ENCODE data around the gene LYL1.

LYL1 gene

DNA sequence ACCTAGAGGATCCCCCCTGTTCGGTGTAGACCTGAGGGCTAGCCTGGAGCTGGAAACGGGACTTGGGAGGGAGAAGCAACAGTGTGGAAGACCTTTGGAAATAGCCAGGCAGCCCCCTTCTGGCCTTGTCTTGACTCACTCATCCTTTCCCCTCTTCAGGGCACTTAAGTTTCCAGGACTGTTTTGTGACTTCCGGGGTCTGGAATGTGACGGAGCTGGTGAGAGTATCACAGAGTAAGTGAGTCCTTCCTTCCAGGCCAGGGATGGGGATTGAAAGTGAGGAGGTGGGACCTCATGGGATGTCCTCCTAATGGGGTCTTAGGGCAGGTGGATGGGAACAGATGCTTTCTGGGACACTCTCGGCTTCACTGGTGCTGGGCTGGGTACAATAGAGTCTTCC, 29.4 kb downstream of the LYL1 start:
- DNase-seq (ENCODE audit: low read depth): no peak

GRCh38 chr19:13072188-13072908, 30.3 kb downstream of the LYL1 start:
- DNase-seq (ENCODE audit: low read depth): no peak

DNA sequence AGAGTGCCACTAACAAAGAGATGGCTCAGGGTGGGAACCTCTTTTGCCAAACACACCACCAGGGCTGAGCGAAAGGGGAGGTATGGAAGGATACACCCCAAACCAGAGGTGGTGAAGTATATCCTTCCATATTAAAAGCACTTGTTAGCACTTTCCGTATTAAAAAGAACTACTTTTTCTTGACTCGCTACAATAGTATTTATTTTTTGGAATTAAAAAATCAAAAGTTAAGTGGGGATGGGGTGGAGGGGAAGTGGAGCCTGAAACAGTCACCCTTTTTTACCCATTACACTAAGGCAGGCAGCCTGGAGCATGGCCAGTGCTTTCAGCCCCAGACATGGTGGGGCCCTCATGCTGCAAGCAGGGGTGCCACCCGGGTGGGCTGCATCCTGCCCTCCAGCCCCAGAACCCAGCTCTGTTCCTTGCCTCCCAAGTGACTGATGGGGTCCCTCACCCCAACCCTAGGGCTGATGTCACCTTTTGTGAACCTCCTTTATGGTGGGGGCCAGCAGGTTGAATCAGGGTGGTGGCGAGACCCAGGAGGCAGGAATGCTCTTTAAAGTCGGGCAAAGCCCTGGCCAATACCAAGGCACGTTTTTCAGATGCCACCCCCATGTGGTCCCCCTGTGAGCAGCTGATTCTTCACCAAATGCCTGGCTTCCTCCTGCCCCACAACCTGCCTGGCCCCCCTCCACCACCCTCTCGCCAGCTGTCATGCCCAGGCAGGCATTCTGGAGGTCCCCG, 31.0 kb downstream of the LYL1 start:
- DNase-seq (ENCODE audit: low read depth): no peak

DNA sequence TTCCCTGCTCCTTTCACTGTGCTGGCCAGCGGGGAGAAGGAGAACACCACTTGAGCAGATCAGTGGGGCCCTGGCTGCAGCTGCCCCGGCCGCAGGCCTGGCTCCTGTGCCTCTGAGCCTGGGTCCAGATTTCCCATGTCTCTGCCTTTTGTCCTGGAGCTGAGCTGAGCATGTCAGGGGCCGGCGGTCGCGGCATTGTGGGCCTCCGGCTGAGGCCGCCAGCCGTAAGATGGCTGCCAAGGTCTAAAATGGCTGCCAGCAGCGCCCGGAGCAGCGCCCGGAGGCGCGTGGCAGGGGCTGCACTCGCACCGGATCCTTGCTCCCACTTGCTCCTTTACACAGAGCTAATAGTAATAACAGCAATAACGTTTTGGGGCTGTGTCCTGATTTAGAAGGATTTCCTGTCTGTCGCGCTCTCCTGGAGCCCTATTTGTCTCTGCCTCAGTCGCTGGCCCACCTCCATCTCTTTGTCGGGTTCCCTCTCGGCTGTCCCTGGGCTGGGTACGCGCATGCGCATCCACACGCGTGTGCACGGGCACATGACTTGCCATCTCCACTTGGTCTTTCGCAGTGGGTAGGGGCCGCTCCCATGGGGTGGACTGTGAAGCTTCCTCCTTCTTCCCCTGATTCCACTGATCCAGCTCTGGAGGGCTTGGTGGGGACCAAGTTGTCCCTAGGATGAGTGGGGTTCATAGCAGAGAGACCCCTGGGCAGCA, 32.1 kb downstream of the LYL1 start:
- no peak for DNase-seq (ENCODE audit: low read depth)

DNA sequence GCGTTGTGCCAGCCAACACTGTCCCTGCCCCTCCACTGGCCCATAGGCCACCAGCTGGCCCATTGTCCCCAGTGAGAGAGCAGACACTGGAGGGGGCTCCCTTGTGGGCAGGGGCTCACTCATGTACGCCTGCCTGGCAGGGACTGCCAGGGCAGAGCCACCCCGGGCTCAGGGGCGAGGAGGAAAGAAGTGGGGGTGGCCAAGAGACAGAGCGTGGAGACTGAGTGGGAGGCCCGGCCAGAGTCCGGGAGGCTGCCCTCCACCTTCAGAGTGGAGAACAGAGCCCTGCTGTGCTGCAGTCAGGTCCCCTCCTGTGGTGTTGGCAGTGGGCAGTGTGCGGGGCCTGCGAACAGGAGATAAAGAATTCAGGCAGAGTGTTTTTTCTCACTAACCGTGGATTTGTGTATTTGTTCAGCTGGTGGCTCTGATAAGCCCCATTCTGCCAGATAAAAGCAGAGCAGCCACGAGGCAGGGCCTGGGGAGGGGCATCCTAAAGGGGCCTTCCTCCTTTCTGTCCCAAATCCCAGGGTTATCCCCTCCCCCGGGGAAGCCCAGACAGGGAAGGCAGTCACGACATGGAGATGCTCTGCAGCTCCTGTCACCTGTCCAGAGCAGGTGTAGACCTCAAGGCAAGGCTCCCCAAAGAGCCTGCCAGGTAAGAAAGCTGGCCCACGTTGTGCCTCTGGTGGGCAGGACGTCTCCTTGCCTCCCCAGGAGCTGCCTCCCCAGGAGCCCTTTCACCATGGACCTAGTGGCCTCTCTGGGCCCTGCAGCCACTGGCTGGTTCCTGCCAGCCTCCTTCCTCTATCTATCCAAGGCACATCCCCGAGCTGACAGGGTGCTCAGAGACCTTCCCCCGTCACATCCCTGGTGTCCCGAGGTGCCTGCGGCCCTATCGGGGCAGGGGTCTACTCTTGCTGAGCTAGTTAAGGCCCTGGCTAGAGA, 33.0 kb downstream of the LYL1 start:
- DNase-seq (ENCODE audit: low read depth): no peak

- no peak for DNase-seq (ENCODE audit: low read depth)
Observed at GRCh38 chr19:13068085-13068846, 34.4 kb downstream of the LYL1 start.

GRCh38 chr19:13066933-13067807, 35.5 kb downstream of the LYL1 start:
- no peak for DNase-seq (ENCODE audit: low read depth)

GRCh38 chr19:13066226-13066625, 36.4 kb downstream of the LYL1 start:
- DNase-seq (ENCODE audit: low read depth): no peak

DNA sequence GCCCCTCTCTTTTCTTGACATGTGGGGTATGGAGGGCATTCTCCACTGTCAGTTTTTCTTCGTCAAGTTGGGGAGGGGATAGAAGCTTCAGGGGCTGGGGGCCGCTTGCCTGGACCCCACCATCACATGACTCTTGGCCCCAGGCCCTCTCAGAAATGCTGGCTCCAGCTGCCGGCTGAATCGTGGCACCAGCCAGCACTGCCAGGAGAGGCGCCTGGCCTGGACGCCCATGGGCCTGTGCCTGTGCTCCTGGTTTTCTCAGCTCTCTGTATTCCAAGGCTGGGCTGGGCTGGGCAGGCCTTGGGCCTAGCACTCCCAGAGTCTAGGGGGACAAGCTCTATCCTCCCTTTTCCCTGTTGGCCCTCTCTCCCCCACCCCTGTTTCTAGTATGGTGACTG, 38.6 kb downstream of the LYL1 start:
- DNase-seq (ENCODE audit: low read depth): no peak

GRCh38 chr19:13063461-13064091, 39.1 kb downstream of the LYL1 start:
- no peak for DNase-seq (ENCODE audit: low read depth)

DNA sequence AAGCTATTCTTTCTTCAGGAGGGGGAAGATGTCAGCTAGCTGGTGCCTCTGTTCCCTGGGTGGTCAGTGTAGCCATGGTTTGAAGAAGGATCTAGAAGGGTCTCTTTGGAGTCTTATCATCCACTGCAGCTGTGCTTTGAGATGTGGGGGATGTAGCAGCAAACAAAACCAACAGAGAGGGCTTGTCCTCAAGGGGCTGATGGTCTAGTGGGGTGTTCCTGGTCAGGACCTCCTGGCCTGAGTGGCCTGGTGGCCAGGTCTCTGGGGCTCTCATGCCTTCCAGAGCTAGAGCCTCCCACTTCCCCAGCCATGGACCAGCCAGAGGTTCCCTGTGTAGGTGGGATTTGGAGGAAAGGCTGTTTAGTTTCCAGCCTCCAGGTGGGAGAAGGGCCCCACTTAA, 40.3 kb downstream of the LYL1 start:
- no peak for DNase-seq (ENCODE audit: low read depth)

- DNase-seq (ENCODE audit: low read depth): peak; percentile 64
Observed at GRCh38 chr19:13060964-13061927, 41.4 kb downstream of the LYL1 start.

- no peak for DNase-seq (ENCODE audit: low read depth)
Observed at GRCh38 chr19:13060233-13060963, 42.3 kb downstream of the LYL1 start.

GRCh38 chr19:13058951-13059660, 43.6 kb downstream of the LYL1 start:
- no peak for DNase-seq (ENCODE audit: low read depth)

- DNase-seq (ENCODE audit: low read depth): no peak
Observed at GRCh38 chr19:13057744-13058143, 44.9 kb downstream of the LYL1 start.

GRCh38 chr19:13057147-13057572, 45.5 kb downstream of the LYL1 start:
- DNase-seq (ENCODE audit: low read depth): no peak

GRCh38 chr19:13056052-13056660, 46.5 kb downstream of the LYL1 start:
- DNase-seq (ENCODE audit: low read depth): no peak

Data from activated T-helper 9 cell treated with anti-CD3 and anti-CD28 coated beads, Interleukin-2, amount 50 U/mL, for 16 hours (primary cell).